Fibroblast of lung (primary cell): ENCODE measurements around the gene C3orf20.

ENCODE experiments used
- CTCF ChIP-seq, 2 donors: IDR thresholded peaks in 1 of 2; conservative IDR thresholded peaks in 1 of 2; 1 replicate in 1 of 2; 2 replicates in 1 of 2; pipeline ENCODE4 v1.5.1; 2011 to 2012; ENCODE audit warnings: low read length in 2 of 2, control low read depth in 1 of 2, inconsistent platforms in 1 of 2, low read depth in 1 of 2, mild to moderate bottlenecking in 1 of 2
- EZH2 ChIP-seq: IDR thresholded peaks from 2 replicates; pipeline ENCODE4 v1.5.1; 2012; ENCODE audit warnings: low read length, control low read depth, mild to moderate bottlenecking; ENCODE audit errors: missing control alignments

GRCh38 chr3:14805961-14806537, 131.1 kb downstream of the C3orf20 start:
- no peak for TF ChIP-seq CTCF (conservative IDR thresholded peaks at IDR 0.05 in 1 of 2, IDR thresholded peaks at IDR 0.05 in 1 of 2; ENCODE audit: low read depth in 1 of 2, low read length in 2 of 2)
- TF ChIP-seq EZH2: no peak
